Breast epithelium (tissue), 4 donors: ENCODE data around the gene DSN1. TPM values are rescaled to one million over a fixed set of nuclear protein-coding genes. Genes with fewer than 3 reads are reported as not detected.

ENCODE experiments used
- DNase-seq, 2 donors: peaks; one replicate each; pipeline ENCODE4 v3.0.0-alpha.2; 2019; ENCODE audit warnings: low spot score in 2 of 2
- H3K27ac ChIP-seq, 2 donors: fragments of 200-600 bp; sonication (generic) in 1 of 2; one replicate each; pipeline ENCODE4 v1.5.1; 2016 to 2019; ENCODE audit warnings: mild to moderate bottlenecking in 1 of 2
- H3K27me3 ChIP-seq, 2 donors: fragments of 200-600 bp; sonication (generic) in 1 of 2; one replicate each; pipeline versions ENCODE4 v1.5.1 to v1.6.0; 2017 to 2019; ENCODE audit warnings: control low read depth in 1 of 2, mild to moderate bottlenecking in 1 of 2
- H3K36me3 ChIP-seq: fragments of 200-600 bp; one replicate; pipeline ENCODE4 v1.5.1; 2019
- H3K4me1 ChIP-seq, 2 donors: fragments of 200-600 bp; sonication (generic); one replicate each; pipeline ENCODE4 v1.5.1; 2016 to 2019; ENCODE audit warnings: control low read depth in 1 of 2
- H3K4me3 ChIP-seq, 3 donors: fragments of 200-600 bp; sonication (generic); 1 replicate in 2 of 3; 2 replicates in 1 of 3; pipeline ENCODE4 v1.5.1; 2016 to 2019; ENCODE audit warnings: mild to moderate bottlenecking in 3 of 3, moderate library complexity in 2 of 3
- H3K9me3 ChIP-seq, 2 donors: fragments of 200-600 bp; sonication (generic) in 1 of 2; one replicate each; pipeline ENCODE4 v1.5.1; 2016 to 2019; ENCODE audit warnings: control low read depth in 1 of 2
- POLR2A ChIP-seq: fragments of 450-650 bp; IDR thresholded peaks from one replicate; pipeline ENCODE4 v1.6.1; 2016; ENCODE audit warnings: antibody characterized with exemption, mild to moderate bottlenecking, moderate library complexity
- POLR2AphosphoS5 ChIP-seq, 3 donors: sonication (generic); formaldehyde crosslinking; IDR thresholded peaks; one replicate each; pipeline ENCODE4 v1.6.1; 2017; ENCODE audit warnings: antibody characterized with exemption in 3 of 3
- intact Hi-C: fragments of 100-400 bp; cut with DNase I; formaldehyde crosslinking; loops from one replicate; pipeline ENCODE4 v1.15.1; 2023; ENCODE audit warnings: low total_unique reads
- total RNA-seq, 3 donors: library from RNA; depleted of rRNA; stranded (reverse); fragments of >200 nt; gene quantifications; one replicate each; pipeline ENCODE4 v1.1.0, GENCODE V29; 2016
- TF ChIP-seq, protein P1 (sequence below), 3 donors: fragments of 450-650 bp; IDR thresholded peaks; one replicate each; pipeline ENCODE4 v1.5.1; 2016 to 2017; ENCODE audit warnings: antibody characterized with exemption in 3 of 3, mild to moderate bottlenecking in 3 of 3, moderate library complexity in 3 of 3

DSN1 gene
- total RNA-seq, 3 donors from 2014 or later, result 6.9 to 13.1 (median 11.9) TPM

GRCh38 chr20:36791862-36792261, 18.3 kb upstream of the DSN1 start:
- H3K4me1 ChIP-seq, result no peaks in the 10 kb centered on the region
- H3K9me3 ChIP-seq, result no peaks in the 10 kb centered on the region
- no peak overlapping the region for H3K27ac ChIP-seq
- intact Hi-C loops, result no loop called here
- no peak overlapping the region for H3K4me3 ChIP-seq
- no peak for DNase-seq
- peaks cover 5% of the 10 kb centered on the region for H3K36me3 ChIP-seq
- TF ChIP-seq POLR2A, result no peak
- no peak for TF ChIP-seq POLR2AphosphoS5 (IDR thresholded peaks at IDR 0.05)
- TF ChIP-seq, protein P1, sequence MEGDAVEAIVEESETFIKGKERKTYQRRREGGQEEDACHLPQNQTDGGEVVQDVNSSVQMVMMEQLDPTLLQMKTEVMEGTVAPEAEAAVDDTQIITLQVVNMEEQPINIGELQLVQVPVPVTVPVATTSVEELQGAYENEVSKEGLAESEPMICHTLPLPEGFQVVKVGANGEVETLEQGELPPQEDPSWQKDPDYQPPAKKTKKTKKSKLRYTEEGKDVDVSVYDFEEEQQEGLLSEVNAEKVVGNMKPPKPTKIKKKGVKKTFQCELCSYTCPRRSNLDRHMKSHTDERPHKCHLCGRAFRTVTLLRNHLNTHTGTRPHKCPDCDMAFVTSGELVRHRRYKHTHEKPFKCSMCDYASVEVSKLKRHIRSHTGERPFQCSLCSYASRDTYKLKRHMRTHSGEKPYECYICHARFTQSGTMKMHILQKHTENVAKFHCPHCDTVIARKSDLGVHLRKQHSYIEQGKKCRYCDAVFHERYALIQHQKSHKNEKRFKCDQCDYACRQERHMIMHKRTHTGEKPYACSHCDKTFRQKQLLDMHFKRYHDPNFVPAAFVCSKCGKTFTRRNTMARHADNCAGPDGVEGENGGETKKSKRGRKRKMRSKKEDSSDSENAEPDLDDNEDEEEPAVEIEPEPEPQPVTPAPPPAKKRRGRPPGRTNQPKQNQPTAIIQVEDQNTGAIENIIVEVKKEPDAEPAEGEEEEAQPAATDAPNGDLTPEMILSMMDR (IDR thresholded peaks at IDR 0.05), result no peak
- no peaks in the 10 kb centered on the region for H3K27me3 ChIP-seq

DNA sequence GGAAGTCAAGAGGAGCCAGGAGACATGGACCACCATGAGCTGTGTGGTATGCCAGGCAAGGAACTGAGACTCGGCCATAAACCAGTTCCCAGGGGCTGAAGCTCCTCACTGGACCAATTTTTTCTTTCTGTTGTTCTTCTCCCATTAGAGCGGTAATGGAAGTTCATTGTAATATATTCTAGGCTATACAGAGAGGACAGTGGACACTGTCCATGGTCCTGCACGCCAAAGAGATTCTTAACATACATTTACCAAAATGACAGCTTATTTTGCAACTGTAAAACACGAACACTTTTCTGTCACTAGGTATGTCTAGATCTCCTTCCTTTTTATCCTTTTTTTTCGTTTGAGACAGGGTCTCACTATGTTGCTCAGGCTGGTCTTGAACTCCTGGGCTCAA, 13.1 kb upstream of the DSN1 start:
- intact Hi-C loops, result no loop called here
- H3K27ac ChIP-seq, result no peak overlapping the region
- no peak overlapping the region for H3K4me3 ChIP-seq
- no peaks in the 10 kb centered on the region for H3K9me3 ChIP-seq
- TF ChIP-seq POLR2A (no peak), POLR2AphosphoS5 (IDR thresholded peaks at IDR 0.05) (no peak)
- TF ChIP-seq, protein P1 (IDR thresholded peaks at IDR 0.05), result no peak
- no peak for DNase-seq
- no peaks in the 10 kb centered on the region for H3K27me3 ChIP-seq
- H3K36me3 ChIP-seq, result no peaks in the 10 kb centered on the region
- H3K4me1 ChIP-seq, result no peaks in the 10 kb centered on the region

- no peaks in the 10 kb centered on the region for H3K27me3 ChIP-seq
- H3K9me3 ChIP-seq, result no peaks in the 10 kb centered on the region
- H3K4me1 ChIP-seq, result no peaks in the 10 kb centered on the region
- DNase-seq, result no peak
- TF ChIP-seq, protein P1 (IDR thresholded peaks at IDR 0.05), result no peak
- no peak for TF ChIP-seq POLR2A
- TF ChIP-seq POLR2AphosphoS5 (IDR thresholded peaks at IDR 0.05), result no peak
- intact Hi-C loops, result no loop called here
- no peak overlapping the region for H3K27ac ChIP-seq
- no peaks in the 10 kb centered on the region for H3K36me3 ChIP-seq
- H3K4me3 ChIP-seq, result no peak overlapping the region
Observed at GRCh38 chr20:36786246-36786645, 12.7 kb upstream of the DSN1 start.

DNA sequence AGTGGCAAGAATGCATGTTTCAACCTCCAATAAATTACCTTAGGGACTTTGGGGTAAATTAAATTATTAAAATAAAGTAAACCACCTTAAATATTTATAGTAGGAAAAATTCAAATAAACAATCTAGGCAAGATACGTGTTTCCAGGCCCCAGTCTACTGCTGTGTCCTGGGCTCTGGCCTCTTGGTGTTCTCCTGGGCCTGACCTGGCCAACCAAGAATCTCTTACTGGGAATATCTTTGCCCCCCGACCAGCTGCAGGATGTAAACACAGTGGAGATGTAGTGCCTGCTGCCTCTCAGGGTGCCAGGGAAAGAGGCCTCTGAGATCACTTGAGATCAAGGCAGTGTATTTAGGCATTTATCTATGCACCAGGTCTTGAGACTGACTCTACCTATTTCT, 11.7 kb upstream of the DSN1 start:
- H3K9me3 ChIP-seq, result no peaks in the 10 kb centered on the region
- H3K27me3 ChIP-seq, result no peaks in the 10 kb centered on the region
- intact Hi-C loops, result no loop called here
- TF ChIP-seq, protein P1 (IDR thresholded peaks at IDR 0.05), result no peak
- TF ChIP-seq POLR2A (no peak), POLR2AphosphoS5 (IDR thresholded peaks at IDR 0.05) (no peak)
- no peaks in the 10 kb centered on the region for H3K36me3 ChIP-seq
- no peak overlapping the region for H3K4me3 ChIP-seq
- no peaks in the 10 kb centered on the region for H3K4me1 ChIP-seq
- no peak for DNase-seq
- H3K27ac ChIP-seq, result no peak overlapping the region

GRCh38 chr20:36784900-36785299, 11.3 kb upstream of the DSN1 start:
- H3K36me3 ChIP-seq, result no peaks in the 10 kb centered on the region
- no peak overlapping the region for H3K27ac ChIP-seq
- TF ChIP-seq POLR2A (no peak), POLR2AphosphoS5 (IDR thresholded peaks at IDR 0.05) (no peak)
- TF ChIP-seq, protein P1 (IDR thresholded peaks at IDR 0.05), result no peak
- DNase-seq, result no peak
- H3K4me1 ChIP-seq, result no peaks in the 10 kb centered on the region
- intact Hi-C loops, result no loop called here
- no peaks in the 10 kb centered on the region for H3K9me3 ChIP-seq
- H3K4me3 ChIP-seq, result no peak overlapping the region
- no peaks in the 10 kb centered on the region for H3K27me3 ChIP-seq
